Duodenal mucosa (tissue), 2 donors: Measurements from ENCODE around the gene LDLR.
"Not testable (repeated sequence)": the region's sequence is repeated elsewhere in the genome, so short reads cannot be mapped to it uniquely, and the experiment has no call there.

ENCODE experiments used
- H3K27ac ChIP-seq: one replicate; pipeline ENCODE4 v1.7.0; 2013; ENCODE audit warnings: low read depth, low read length
- H3K27me3 ChIP-seq, 2 donors: one replicate each; pipeline ENCODE4 v1.7.0; 2013; ENCODE audit warnings: low read length in 2 of 2, control low read depth in 1 of 2; ENCODE audit not compliant: insufficient read depth in 2 of 2, control insufficient read depth in 1 of 2
- H3K36me3 ChIP-seq, 2 donors: one replicate each; pipeline ENCODE4 v1.7.0; 2013; ENCODE audit warnings: low read length in 2 of 2, control low read depth in 1 of 2; ENCODE audit not compliant: insufficient read depth in 2 of 2, control insufficient read depth in 1 of 2
- H3K4me1 ChIP-seq, 2 donors: one replicate each; pipeline ENCODE4 v1.7.0; 2013; ENCODE audit warnings: low read length in 2 of 2, control low read depth in 1 of 2; ENCODE audit not compliant: insufficient read depth in 2 of 2, control insufficient read depth in 1 of 2
- H3K4me3 ChIP-seq, 2 donors: one replicate each; pipeline ENCODE4 v1.7.0; 2013; ENCODE audit warnings: low read length in 2 of 2, low read depth in 1 of 2
- H3K9ac ChIP-seq, 2 donors: one replicate each; pipeline ENCODE4 v1.7.0; 2013; ENCODE audit warnings: low read length in 2 of 2, low read depth in 1 of 2
- H3K9me3 ChIP-seq, 2 donors: one replicate each; pipeline ENCODE4 v1.7.0; 2013; ENCODE audit warnings: low read length in 2 of 2, control low read depth in 1 of 2; ENCODE audit not compliant: control insufficient read depth in 1 of 2

LDLR gene

DNA sequence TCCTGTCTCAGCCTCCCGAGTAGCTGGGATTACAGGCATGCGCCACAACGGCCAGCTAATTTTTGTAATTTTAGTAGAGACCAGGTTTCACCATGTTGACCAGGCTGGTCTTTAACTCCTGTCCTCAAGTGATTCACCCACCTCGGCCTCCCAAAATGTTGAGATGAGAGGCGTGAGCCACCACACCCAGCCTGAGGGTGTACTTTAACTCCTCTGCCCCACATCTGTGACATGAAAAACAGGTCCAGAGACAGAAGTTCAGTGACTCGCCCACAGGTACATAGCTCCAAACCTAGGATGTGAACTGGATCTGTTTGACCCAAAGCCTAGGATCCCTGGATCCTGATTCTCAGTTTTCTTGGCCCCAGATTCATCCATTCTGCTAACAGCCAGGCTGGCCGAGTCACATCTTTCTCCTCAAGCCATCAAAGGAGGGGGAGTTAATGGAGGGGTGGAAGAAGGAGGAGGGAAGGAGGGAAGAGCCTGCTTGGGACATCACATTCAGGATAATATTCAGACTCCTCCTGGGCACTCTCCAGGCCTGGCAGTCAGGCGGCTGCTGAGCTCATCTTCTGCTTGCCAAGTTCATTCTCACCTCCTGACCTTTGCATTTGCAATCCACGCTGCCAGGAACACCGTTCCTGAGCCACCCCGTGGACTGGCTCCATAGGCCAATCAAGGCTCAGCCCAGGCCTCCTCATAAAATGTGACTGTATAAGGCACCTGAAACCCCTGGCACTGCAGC, 63.2 kb downstream of the LDLR start:
- Histone ChIP-seq H3K9ac (peak overlapping the region in 1 of 2 donors; percentile 18), H3K27ac (no peak overlapping the region), H3K4me1 (peaks cover 16 to 22% of the 10 kb centered on the region in 2 donors), H3K27me3 (no peaks in the 10 kb centered on the region), H3K36me3 (peaks cover 0 to 4% of the 10 kb centered on the region in 2 donors), H3K4me3 (no peak overlapping the region), H3K9me3 (no peaks in the 10 kb centered on the region)

GRCh38 chr19:11154683-11155047, 65.4 kb downstream of the LDLR start:
- no peaks in the 10 kb centered on the region for H3K27me3 ChIP-seq
- no peaks in the 10 kb centered on the region for H3K36me3 ChIP-seq
- H3K9ac ChIP-seq: peak overlapping the region in 1 of 2 donors; percentile 58
- H3K4me1 ChIP-seq: peaks cover 20 to 22% of the 10 kb centered on the region in 2 donors
- no peak overlapping the region for H3K27ac ChIP-seq
- peak overlapping the region in 1 of 2 donors; percentile 89 for H3K4me3 ChIP-seq
- H3K9me3 ChIP-seq: no peaks in the 10 kb centered on the region

DNA sequence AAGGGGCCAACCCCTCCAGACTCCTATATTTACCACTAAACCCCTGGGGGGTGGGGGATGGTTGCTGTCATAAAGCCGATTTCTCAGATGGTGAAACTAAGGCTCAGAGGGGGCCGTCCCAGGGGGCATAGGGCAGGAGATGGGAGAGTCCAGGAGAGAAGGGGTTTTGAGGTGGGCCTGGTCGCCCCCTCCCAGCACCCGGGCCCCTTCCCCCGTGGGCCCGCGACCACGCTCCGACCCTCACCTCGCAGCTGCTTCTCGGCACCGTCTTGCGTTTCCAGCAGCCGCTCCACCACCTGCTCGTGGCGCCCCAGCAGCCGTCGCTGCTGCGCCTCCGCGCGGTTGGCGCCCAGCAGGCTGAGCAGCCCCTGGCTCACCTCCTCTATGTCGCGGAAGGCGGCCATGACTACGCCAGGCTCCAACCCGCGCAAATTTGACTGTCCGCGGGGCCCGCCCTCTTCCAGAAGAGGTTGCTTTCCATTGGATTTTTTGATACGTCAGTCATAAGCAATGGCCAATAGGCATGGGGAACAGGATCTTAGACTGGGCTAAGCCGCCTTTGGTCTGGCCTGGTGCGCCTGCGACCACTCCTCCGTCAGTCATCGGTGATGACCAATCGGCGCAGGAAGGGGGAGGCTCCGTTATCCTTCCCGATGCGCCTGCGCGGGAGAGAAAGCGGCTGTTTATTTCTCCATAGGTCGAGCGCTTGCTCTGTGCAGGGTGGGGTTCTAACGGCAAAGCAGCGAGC, 66.3 kb downstream of the LDLR start, which contains the start of gene SPC24:
TSS of gene SPC24 (minus strand) at position 410 of the 748 bp plus-strand sequence. CDS start at position 404, 6 bp downstream.
- H3K4me3 ChIP-seq: peak within 1 kb of the TSS; percentile 85 to 89
- no peaks in the 10 kb centered on the region for H3K36me3 ChIP-seq
- H3K27ac ChIP-seq: no peak within 1 kb of the TSS
- H3K4me1 ChIP-seq: peaks cover 20 to 22% of the 10 kb centered on the region in 2 donors
- no peaks in the 10 kb centered on the region for H3K9me3 ChIP-seq
- H3K9ac ChIP-seq: peak within 1 kb of the TSS; percentile 53 to 58
- no peaks in the 10 kb centered on the region for H3K27me3 ChIP-seq

DNA sequence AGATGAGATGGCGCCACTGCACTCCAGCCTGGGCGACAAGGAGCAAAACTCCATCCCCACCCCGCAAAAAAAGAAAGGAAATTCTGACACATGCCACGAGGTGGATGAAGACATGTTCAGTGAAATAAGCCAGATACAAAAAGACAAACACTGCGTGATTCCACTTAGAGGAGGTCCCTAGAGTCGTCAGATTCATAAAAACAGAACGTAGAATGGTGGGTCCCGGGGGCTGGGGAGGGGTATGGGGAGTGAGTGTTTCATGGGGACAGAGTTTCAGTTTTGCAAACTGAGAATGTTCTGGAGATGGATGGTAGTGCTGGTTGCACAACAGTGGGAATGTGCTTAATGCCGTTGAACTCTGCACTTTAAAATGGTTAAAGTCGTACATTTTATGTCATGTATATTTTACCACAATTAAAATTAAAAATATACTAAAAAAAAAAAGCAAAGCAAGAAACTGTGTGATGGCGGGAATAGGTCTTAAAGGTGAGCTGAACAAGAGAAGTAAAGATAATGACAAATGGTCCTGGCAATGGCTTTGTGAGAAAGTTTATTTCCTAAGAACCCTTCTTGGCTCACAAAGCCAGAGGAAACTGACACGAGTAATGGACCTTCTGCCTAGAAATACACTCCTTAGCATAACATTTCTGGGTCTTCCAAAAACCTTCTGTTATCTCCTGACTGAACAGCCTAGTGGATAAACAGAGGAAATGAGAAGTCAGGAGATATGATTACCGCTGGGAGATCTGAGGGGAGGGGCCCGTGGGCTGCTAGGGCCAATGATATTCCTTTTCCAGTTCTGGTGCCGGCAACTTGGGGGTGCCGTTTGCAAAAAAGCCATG, 70.6 kb downstream of the LDLR start:
- Histone ChIP-seq H3K9me3 (no peaks in the 10 kb centered on the region), H3K4me3 (no peak overlapping the region), H3K9ac (no peak overlapping the region), H3K36me3 (no peaks in the 10 kb centered on the region), H3K27ac (no peak overlapping the region), H3K4me1 (peaks cover 12 to 14% of the 10 kb centered on the region in 2 donors), H3K27me3 (no peaks in the 10 kb centered on the region)

- not testable (repeated sequence) for H3K27ac ChIP-seq, H3K4me3 ChIP-seq, H3K36me3 ChIP-seq, H3K9ac ChIP-seq, H3K4me1 ChIP-seq, H3K9me3 ChIP-seq, H3K27me3 ChIP-seq
Observed at GRCh38 chr19:11160440-11160768, 71.1 kb downstream of the LDLR start.

GRCh38 chr19:11164296-11164695, 75.0 kb downstream of the LDLR start:
- Histone ChIP-seq H3K36me3 (peaks cover 2 to 4% of the 10 kb centered on the region in 2 donors), H3K27me3 (no peaks in the 10 kb centered on the region), H3K9me3 (no peaks in the 10 kb centered on the region), H3K27ac (peak overlapping the region; percentile 63), H3K9ac (no peak overlapping the region), H3K4me3 (peak overlapping the region in 1 of 2 donors; percentile 4), H3K4me1 (no peaks in the 10 kb centered on the region)

- no peaks in the 10 kb centered on the region for H3K27me3 ChIP-seq
- peaks cover 4 to 6% of the 10 kb centered on the region in 2 donors for H3K36me3 ChIP-seq
- H3K9me3 ChIP-seq: no peaks in the 10 kb centered on the region
- no peak overlapping the region for H3K9ac ChIP-seq
- H3K27ac ChIP-seq: peak overlapping the region; percentile 73
- H3K4me3 ChIP-seq: no peak overlapping the region
- no peaks in the 10 kb centered on the region for H3K4me1 ChIP-seq
Observed at GRCh38 chr19:11164879-11165406, 75.7 kb downstream of the LDLR start.

GRCh38 chr19:11165486-11166030, 76.3 kb downstream of the LDLR start:
- Histone ChIP-seq H3K4me1 (no peaks in the 10 kb centered on the region), H3K27ac (peak overlapping the region; percentile 73), H3K9ac (no peak overlapping the region), H3K27me3 (no peaks in the 10 kb centered on the region), H3K36me3 (peaks cover 4 to 9% of the 10 kb centered on the region in 2 donors), H3K9me3 (no peaks in the 10 kb centered on the region), H3K4me3 (no peak overlapping the region)

GRCh38 chr19:11166281-11167142, 77.2 kb downstream of the LDLR start:
- Histone ChIP-seq H3K9ac (no peak overlapping the region), H3K4me3 (no peak overlapping the region), H3K9me3 (no peaks in the 10 kb centered on the region), H3K4me1 (no peaks in the 10 kb centered on the region), H3K36me3 (peaks cover 4 to 9% of the 10 kb centered on the region in 2 donors), H3K27me3 (no peaks in the 10 kb centered on the region), H3K27ac (peak overlapping the region; percentile 73)
